RWPE2 (cell line): Measurements from ENCODE around the gene MRPS10.

Source experiments
- ATAC-seq: fragments of 200-7000 bp; cut with Tn5 transposase; 3 replicates; pipeline ENCODE4 v1.9.1; 2021; ENCODE audit warnings: low read depth
- DNase-seq: peaks from one replicate; pipeline ENCODE4 v3.0.0-alpha.2; 2020; ENCODE audit warnings: low spot score
- H3K27ac ChIP-seq: fragments of 450-650 bp; 2 replicates; pipeline ENCODE4 v1.5.1; 2017; ENCODE audit warnings: mild to moderate bottlenecking; ENCODE audit not compliant: poor library complexity, severe bottlenecking
- H3K27me3 ChIP-seq: fragments of 250-450 bp; sonication (Bioruptor Pico); 2 replicates; pipeline ENCODE4 v1.5.1; 2021; ENCODE audit warnings: mild to moderate bottlenecking, moderate library complexity; ENCODE audit not compliant: insufficient read depth, poor library complexity, severe bottlenecking
- H3K36me3 ChIP-seq: fragments of 250-450 bp; sonication (Bioruptor Pico); 2 replicates; pipeline ENCODE4 v1.5.1; 2020; ENCODE audit warnings: low read depth, mild to moderate bottlenecking, moderate library complexity
- H3K4me1 ChIP-seq: fragments of 250-450 bp; sonication (Bioruptor Pico); 2 replicates; pipeline ENCODE4 v1.5.1; 2021; ENCODE audit warnings: mild to moderate bottlenecking, moderate library complexity; ENCODE audit not compliant: insufficient read depth, poor library complexity, severe bottlenecking
- H3K4me3 ChIP-seq: fragments of 250-450 bp; sonication (Bioruptor Pico); 2 replicates; pipeline ENCODE4 v1.5.1; 2021; ENCODE audit warnings: mild to moderate bottlenecking, moderate library complexity; ENCODE audit not compliant: severe bottlenecking
- H3K9me3 ChIP-seq: fragments of 250-450 bp; sonication (Bioruptor Pico); 2 replicates; pipeline ENCODE4 v1.5.1; 2021; ENCODE audit warnings: mild to moderate bottlenecking, moderate library complexity; ENCODE audit not compliant: severe bottlenecking
- CTCF ChIP-seq: fragments of 450-650 bp; IDR thresholded peaks from one replicate; pipeline ENCODE4 v1.5.1; 2017; ENCODE audit warnings: mild to moderate bottlenecking, moderate library complexity; ENCODE audit not compliant: poor library complexity, severe bottlenecking

Gene MRPS10

DNA sequence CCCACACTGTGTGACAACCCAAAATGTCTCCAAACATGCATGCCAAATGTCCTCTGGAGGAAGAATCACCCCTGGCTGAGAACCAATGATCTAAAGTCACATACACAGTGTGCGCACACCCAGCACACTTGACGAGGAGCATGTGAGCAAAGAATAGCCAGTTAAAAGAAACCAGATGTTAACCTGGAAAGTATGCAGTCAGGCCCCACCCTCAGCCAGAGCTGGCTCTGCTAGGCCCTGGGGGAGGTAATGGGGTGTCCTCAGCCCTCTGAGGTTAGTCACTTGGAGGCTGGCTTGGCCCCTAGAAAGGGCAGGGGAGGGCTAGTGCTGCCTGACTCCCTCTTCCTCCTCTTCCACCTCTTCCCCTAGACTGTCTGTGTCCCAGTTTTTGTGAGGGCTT, 59.6 kb downstream of the MRPS10 start:
- Histone ChIP-seq H3K36me3 (no peaks in the 10 kb centered on the region), H3K27me3 (no peaks in the 10 kb centered on the region), H3K9me3 (no peaks in the 10 kb centered on the region), H3K4me3 (no peak overlapping the region), H3K4me1 (no peaks in the 10 kb centered on the region), H3K27ac (no peak overlapping the region)
- peak; percentile 60 for ATAC-seq
- no peak for TF ChIP-seq CTCF
- DNase-seq, result no peak
